NCI-H2196 (cell line): ENCODE measurements around the gene NACC2.

Source experiments
- DNase-seq: peaks from one replicate; lab custom pipeline; 2025; ENCODE audit not compliant: unreplicated experiment; lab: John Stamatoyannopoulos, UW

NACC2 gene

GRCh38 chr9:136014147-136014923, 80.8 kb downstream of the NACC2 start:
- no peak for DNase-seq

- no peak for DNase-seq
Observed at GRCh38 chr9:136013524-136014034, 81.5 kb downstream of the NACC2 start.

- DNase-seq: no peak
Observed at GRCh38 chr9:136013116-136013515, 82.0 kb downstream of the NACC2 start.

- no peak for DNase-seq
Observed at GRCh38 chr9:136012651-136013050, 82.4 kb downstream of the NACC2 start.

GRCh38 chr9:136011703-136012496, 83.2 kb downstream of the NACC2 start:
- no peak for DNase-seq

- no peak for DNase-seq
Observed at GRCh38 chr9:136011376-136011702, 83.8 kb downstream of the NACC2 start.

- no peak for DNase-seq
Observed at GRCh38 chr9:136010615-136011361, 84.3 kb downstream of the NACC2 start.

- no peak for DNase-seq
Observed at GRCh38 chr9:136010176-136010575, 84.9 kb downstream of the NACC2 start.

- no peak for DNase-seq
Observed at GRCh38 chr9:136009516-136009915, 85.6 kb downstream of the NACC2 start.

GRCh38 chr9:136008693-136008997, 86.4 kb downstream of the NACC2 start:
- no peak for DNase-seq

GRCh38 chr9:136007934-136008692, 87.0 kb downstream of the NACC2 start:
- DNase-seq: no peak

GRCh38 chr9:136007276-136007933, 87.7 kb downstream of the NACC2 start:
- no peak for DNase-seq

GRCh38 chr9:136006169-136006568, 88.9 kb downstream of the NACC2 start:
- DNase-seq: no peak

GRCh38 chr9:136004712-136005111, 90.4 kb downstream of the NACC2 start:
- no peak for DNase-seq

GRCh38 chr9:136004219-136004618, 90.9 kb downstream of the NACC2 start:
- DNase-seq: no peak

- DNase-seq: no peak
Observed at GRCh38 chr9:136003411-136004218, 91.5 kb downstream of the NACC2 start.

- DNase-seq: no peak
Observed at GRCh38 chr9:136002881-136003280, 92.2 kb downstream of the NACC2 start.

GRCh38 chr9:136002215-136002614, 92.9 kb downstream of the NACC2 start:
- no peak for DNase-seq

- no peak for DNase-seq
Observed at GRCh38 chr9:136001231-136001630, 93.9 kb downstream of the NACC2 start.
